GM19395 (cell line): Measurements from ENCODE around the gene EXOC6B.
"Not testable (repeated sequence)": the region's sequence is repeated elsewhere in the genome, so short reads cannot be mapped to it uniquely, and the experiment has no call there.

ENCODE experiments used
- ATAC-seq: cut with Tn5 transposase; IDR thresholded peaks from one replicate; pipeline ENCODE4 v1.9.1; 2021; ENCODE audit warnings: mild to moderate bottlenecking, moderate library complexity; ENCODE audit not compliant: unreplicated experiment

EXOC6B gene

DNA sequence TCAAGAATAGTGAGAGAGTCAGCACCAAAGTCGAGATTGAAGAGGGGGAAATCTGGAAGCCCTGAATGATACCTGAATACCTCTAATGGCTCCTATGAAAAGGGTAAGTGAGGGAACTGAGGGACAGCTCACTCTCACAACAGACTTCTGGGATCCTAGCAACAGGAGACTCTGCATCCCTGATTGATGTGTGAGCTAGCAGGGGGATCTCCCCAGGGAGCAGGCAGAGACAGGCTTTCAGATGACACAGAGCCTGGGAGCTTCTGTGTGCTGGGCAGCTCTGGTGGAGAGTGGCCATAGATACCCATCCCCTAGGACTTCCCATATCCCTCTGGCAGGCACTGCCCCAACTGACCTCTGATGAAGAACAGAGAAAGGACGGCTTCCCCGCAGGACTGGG, 206.2 kb downstream of the EXOC6B start:
- ATAC-seq: no peak

DNA sequence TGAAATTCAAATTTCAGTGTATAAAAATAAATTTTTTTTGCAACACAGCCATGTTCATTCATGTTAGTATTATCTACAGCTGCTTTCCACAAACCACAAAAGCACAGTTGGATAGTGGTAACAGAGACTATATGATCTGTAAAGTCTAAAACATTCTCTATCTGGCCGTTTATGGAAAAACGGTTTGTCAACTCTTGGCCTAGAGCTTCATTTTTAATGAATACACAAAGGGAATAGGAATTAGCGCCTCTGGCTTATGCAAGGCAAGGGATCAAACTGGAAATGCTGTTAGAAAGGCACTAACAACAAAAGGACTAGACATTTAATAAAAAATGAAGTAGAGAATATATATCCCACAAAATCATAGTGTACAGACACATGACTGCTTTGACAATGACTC, 211.9 kb downstream of the EXOC6B start:
- no peak for ATAC-seq

DNA sequence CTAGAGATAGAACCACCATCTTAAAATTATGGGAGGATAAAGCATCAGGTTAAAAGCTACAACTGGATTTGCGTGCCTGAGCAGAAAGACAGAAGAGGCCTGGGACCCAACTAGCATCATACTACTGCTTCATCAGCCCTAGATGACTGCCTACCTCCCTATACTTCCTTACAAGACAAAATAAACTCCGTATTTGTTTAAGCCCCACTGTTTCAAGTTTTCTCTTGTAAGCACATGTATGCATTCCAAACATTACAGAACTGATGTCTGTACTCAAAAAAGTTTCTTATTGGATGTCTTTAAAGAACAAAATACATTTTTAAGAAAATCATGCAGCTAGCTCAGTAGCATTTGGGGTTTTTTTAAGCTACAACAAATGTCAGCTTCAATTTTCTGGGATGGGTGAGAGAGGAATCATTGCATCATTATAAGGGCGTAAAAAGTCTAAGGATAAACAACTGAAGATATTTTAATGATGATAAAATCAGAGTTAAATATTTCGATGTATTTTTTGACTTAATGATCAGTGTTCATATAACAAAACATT, 213.1 kb downstream of the EXOC6B start:
- ATAC-seq: no peak

DNA sequence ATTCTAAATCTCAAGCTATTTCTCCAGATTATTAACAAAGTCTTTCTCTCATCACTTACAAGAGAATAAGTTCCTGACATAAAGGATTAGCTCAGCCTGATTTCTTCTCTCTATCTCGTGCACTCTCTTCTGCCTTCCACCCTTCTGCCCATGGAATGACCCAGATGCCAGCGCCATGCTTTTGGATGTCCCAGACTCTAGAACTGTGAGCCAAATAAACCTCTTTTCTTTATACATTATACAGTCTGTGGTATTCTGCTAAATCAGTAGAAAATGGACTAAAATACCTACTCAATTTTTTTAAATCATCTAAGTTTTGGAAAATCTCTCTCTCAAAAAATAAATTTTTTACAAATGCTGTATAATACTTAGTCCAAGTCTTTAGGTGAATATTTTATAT, 218.6 kb downstream of the EXOC6B start:
- ATAC-seq: no peak

DNA sequence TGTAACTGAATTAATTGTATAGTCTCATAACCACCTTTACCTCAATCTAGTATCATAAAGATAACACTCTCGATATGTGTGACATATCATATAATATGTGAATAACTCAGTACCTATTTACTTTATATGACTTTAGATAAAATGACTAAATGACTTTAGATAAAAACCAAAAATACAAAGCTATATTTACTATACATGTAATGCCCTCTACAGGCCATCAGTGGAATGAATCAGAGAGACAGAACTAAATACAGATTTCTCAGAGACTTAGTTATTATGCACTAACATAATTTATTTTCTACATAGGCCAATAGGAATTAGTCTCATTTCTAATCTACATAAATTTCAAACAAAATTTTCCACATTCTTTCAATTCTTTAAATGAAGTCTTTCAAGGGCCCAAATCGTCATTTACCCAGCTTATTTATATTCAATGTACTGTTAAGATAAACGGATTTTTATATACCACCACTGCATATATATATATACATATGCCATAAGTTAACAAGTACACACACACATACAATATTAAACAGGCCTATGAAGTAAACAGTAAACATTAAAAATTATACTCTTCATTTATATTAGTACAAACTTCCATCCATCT, 219.9 kb downstream of the EXOC6B start:
- ATAC-seq: no peak

DNA sequence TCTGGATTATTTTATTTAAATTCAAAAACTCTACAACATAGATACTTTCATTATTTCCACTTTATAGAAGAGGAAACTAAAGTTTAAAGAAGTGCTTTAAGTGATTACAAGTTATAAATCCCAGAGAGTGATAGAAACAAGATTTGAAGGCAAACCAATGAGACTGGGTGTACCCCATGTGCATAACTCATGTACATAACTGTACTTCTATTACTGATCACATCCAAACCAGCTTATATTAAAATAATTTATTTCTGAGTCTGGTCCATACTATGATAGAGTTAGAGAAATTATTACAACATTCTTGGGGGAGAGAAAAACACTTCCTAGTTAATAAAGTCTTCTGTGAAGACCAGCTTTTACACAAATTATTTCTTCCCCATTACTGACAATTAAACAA, 221.4 kb downstream of the EXOC6B start:
- no peak for ATAC-seq

DNA sequence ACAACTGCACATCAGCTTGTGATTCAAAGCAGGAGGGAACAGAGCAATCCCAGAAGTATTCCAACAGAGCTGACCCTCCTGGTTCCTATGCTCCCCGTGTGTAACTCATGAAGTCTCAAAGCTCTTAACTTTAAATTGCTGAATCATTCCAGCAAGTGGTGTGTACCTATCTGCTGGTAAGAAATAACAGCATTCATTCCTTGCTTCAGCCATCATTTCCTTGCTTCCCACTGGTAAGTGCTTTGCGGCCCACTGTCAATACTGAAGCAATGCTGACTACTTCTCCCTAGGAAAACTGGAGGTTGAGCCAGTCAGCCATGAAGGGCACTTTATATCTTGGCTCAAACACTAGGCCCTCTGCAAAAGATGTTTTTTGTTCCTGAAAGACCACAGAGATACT, 222.4 kb downstream of the EXOC6B start:
- ATAC-seq: no peak

DNA sequence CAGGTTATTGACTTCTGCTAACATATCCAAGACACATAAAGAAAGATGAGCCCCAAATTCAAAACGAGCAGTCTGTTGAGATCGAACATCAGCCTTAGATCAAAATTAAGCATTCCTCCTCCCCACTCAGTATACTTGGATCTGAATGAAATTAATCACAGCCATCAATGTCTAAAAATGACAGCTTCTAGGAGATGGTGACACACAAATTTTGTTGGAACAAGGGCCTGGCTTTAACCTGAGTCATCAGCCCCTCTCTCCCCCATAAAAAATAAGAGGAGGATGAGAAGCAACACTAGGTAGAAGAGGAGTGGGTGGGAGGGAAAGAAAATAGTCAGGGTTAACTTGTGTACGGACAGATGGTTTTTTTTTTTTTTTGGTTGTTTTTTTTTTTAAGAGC, 223.1 kb downstream of the EXOC6B start:
- no peak for ATAC-seq

DNA sequence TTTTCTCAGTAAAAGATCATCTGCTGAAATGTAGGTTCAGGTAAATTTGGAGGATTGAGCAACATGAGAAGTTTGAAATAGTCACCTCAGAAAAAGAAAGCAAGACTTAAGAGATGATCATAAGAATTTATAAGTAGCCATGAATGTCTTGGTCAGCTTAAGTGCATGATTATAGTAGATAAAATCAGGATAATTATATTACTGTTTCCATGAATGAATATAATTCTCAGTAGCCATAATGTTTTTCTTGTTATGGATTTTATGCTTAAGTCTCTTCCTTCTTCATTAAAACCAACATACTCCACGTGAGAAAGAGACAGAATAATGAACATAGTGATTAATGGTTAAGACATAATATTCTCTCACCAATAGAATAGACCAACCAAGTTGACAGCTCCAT, 223.7 kb downstream of the EXOC6B start:
- no peak for ATAC-seq

DNA sequence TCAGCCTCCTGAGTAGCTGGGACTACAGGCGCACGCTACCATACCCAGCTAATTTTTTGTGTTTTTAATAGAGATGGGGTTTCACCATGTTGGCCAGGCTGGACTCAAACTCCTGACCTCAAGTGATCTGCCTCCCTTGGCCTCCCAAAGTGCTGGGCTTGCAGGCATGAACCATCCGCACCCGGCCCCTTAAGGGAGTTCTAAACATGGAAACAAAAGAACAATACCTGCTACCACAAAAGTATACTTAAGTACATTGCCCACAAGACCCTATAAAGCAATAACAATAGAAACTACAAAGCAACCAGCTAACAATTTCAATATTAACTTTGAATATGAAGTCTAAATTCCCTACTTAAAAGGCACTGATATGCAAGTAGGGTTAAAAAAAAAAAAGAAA, 242.0 kb downstream of the EXOC6B start:
- not testable (repeated sequence) for ATAC-seq

DNA sequence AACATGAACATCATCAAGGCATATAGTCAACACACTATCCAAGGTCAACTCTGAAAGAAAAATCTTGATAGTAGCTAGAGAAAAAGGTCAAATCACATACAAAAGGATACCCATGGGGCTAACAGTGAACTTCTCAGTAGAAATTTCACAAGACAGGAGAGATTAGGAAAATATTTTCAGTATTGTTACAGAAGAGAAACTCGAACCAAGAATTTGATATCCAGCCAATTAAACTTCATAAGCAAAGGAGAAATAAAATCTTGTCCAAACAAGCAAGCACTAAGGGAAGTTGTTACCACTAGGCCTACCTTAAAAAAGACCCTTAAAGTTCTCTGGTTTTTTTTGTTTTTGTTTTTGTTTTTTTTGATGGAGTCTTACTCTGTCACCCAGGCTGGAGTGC, 242.5 kb downstream of the EXOC6B start:
- ATAC-seq: no peak

DNA sequence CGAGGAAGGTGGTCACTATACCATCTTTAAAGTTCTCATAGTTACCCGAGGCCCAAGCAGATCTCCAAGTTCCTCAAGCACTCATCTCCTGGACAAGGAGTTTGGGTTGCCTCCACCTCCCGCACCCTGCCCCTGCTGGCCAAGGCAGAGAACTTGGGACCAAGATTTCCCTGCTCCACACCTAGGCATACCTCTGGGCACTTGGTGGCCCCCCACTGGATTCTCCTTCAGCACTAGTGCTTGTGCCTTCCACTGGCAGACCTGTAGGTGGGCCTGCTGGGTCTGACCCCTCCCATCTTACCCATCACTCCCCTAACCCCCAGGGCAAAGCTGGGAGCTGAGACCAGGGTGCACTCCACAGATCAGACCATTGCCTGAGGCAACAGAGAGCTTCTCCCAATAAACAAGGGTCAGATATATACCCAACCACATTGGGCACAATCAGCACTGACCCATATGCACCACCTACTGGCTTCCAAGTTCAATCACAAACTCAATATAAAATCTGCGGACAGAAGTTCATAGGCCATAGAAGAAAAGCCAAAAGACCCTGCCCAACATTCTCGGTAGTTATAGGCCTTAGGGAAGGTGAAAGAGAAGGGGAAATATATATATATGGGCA, 244.2 kb downstream of the EXOC6B start:
- ATAC-seq: no peak

DNA sequence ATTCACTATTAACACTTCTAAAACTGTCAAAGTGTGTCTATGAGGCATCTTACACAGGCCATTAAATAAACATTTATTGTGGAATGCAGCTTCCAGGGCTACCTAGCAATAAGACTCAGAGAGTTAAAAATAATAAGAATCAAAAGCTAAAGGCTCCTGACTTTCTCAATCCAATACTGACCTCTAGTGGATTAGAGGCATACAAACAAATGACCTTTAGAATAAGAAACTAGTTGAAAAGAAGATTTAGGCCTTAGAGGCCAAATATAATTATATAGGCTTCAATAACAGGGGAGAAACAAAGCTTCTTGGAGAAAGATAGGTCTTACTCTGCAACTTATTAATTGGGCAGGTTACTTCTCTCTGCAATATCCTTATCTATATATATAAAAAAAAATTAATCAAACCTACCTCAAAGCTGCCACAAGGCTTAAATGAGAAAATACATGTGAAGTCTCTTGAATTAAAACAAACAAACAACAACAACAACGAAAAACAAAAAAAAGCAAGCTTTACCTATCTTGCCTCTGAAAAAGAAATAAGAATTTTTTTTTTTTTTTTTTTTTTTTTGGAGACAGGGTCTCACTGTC, 246.1 kb downstream of the EXOC6B start:
- peak; percentile 71 for ATAC-seq

DNA sequence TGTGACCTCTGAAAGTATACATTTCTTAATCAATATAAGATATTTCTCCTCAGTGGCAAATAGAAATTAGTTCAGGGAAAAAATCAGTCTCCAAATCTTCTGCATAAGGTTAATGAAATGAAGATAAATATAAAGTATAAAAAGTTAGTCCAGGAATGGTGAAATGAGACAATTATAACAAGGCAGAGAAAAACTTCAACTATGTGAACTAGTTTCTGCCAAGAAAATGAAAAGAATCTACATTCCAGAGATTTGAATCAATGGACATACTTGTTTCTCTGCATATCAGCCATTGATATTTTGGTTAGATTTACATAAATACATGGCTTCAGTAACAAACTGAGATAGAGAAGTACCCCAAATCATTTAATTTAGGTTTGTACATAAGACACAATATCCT, 249.0 kb downstream of the EXOC6B start:
- no peak for ATAC-seq

DNA sequence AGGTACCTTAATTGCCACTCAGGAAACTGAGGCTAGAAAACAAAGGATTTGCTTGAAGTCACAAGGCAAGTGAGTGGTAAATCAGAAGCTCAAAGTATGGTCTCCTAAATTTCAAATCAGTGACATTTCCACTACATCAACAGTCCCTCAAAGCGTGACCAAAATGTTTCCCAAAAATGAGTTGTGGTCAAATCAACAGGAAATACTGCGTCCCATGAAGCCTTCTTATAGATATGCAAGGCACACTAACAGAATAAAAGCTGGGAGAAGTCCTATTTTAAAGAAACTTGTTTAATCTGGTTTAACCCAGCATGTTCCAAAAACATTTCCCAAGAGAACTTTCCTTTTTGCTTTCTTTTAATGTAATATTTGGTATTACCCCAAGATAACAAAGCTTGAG, 249.4 kb downstream of the EXOC6B start:
- ATAC-seq: no peak

DNA sequence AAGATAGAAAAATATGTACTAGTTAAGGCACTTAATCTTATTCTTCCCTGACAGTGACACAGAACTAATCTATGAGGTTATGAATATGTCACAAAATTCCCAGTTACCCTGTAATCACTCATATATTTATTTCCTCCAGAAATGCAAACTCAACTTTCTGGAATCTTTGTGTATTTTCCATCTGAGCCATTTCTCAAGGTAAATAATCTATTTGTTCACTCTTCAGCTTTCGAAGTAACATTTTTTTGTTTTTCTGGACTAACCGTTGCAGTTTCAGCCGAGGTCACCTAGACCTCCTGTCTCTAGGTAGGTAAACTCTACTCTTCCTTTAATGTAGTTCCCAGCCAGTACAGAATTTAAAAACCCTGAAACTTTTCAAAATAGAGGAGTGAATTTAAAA, 250.9 kb downstream of the EXOC6B start:
- ATAC-seq: no peak

DNA sequence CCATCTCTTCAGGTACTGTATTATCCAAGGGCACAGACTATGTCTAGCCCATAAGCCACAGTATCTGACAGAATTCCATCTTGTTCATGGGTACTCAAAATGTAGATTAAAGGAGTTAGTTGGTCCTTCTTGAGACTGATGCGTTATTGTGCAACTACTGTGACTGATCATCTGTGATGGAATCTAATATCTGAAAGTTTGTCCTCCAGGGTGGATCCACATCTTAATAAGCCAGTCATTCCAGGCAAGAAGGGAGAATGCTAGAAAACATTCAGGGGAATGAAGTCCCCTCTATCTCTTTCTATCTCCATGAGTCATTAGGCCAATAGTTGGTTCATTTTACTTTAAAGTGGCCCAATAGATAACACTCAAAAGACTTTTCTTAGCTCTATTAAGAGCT, 252.6 kb downstream of the EXOC6B start:
- ATAC-seq: no peak

DNA sequence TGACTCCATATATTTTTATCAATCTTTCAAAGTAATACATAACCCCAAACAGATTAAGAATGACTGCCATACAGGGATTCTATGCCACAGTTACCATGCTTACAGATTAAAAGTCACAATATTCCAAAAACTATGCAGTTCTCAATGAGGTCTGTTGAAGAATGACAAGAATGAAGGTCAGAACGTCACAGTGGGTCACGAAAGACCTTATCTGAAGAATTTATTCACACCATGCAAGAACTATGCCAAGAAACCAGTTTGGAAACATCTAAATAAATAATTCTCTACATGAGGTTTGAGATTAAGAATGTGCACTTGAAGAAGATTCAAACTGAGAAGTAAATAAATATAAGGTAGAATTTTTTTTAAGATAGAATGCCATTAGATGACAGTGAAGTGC, 253.3 kb downstream of the EXOC6B start:
- no peak for ATAC-seq

DNA sequence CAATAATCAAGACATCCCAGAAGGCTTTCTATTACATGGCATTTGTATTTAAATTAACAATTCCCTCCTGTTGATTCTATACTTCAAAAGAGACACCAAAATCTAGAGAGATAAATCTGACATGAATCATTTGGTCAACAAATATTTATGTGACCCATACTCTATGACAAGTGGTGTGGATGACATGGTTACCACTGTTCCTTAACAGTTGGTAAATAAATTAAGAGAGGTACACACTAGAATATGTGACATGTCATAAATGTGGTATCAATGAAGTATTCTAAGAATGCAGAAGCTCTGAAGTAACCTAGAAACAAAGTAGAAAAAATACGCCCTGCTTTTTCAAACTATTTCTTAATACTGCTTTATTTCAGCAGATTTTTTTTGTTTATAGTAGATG, 255.4 kb downstream of the EXOC6B start:
- ATAC-seq: no peak

DNA sequence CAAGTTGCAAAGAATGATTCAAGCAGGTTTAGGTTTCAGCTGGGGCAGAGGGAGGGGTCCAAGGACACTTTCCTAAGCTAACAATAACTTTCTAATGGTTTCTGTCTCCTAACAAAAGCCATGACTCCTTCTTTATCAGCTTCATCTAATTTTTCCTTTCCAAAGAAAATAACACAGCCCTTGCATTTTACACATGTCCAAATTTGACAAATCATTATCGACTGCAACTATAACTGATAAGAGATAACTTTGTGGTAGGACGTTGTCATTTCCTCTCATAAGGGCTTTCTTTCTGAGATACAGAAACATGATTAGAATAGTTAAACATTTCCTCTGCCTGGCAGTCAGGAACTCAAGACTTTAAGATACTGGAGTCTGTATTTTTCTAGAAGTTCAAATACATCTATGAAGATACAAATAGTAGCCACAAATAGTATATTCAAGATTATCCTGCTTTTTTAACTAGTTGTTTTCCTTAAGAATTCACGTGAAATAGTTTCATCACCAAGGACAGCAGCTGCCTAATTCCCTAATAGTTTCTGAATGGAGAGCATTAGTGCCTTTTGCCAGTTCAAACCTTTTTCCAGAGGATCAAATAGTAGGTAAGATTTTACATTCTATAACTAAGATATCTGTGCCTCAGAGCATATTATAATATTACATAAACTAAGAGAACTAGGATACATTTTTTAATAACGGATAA, 263.2 kb downstream of the EXOC6B start:
- no peak for ATAC-seq

DNA sequence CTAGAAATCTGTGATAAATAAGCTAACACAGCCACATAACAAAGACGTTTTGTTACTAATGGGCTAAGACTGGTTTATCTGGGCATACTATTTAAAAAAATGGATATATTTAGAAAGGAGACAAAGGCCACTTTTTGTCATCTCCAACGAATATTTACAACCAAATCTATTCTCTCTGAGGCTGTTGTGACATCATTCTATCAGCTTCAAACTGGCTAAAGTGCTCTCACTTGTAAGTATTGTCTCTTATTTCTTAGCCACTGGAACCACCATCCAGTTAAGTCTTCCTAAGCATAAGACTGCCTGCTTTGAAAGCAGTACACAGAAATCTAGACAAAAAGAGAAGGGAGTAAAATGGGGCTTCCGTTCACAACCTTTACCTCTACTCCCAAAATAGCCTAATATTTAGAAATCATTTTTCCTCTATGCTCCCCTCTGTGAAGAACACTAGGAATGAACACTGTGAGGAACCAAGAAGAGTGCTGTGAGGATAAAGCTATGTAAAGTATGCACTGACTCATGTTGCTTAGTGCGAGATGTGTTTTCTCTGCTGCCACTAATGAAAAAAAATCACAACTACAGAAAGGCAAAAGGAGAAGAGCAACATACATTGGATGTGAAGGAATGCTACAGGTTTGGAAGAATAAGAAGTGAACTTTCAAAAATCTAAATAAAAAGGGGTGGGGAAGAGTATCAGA, 264.1 kb downstream of the EXOC6B start:
- ATAC-seq: no peak
